ENCODE measurements around the gene PCNT. TPM values are rescaled to one million over a fixed set of nuclear protein-coding genes. Genes with fewer than 3 reads are reported as not detected.

PCNT gene
- total RNA-seq, 1 donor from 2014 or later: 39.9 TPM

GRCh38 chr21:46492851-46493250, 168.9 kb downstream of the PCNT start:
- DNase-seq (ENCODE audit: low spot score in 2 of 2): no peak
- no peak for TF ChIP-seq CTCF (IDR thresholded peaks at IDR 0.05)
- no peak overlapping the region for H3K4me3 ChIP-seq
- no peaks in the 10 kb centered on the region for H3K4me1 ChIP-seq
- H3K9me3 ChIP-seq: no peaks in the 10 kb centered on the region
- intact Hi-C loops (cut with DNase I): no loop called here
- H3K27ac ChIP-seq: no peak overlapping the region
- H3K36me3 ChIP-seq: peaks cover 7 to 49% of the 10 kb centered on the region in 2 donors
- no peaks in the 10 kb centered on the region for H3K27me3 ChIP-seq

GRCh38 chr21:46493828-46494227, 169.9 kb downstream of the PCNT start:
- Histone ChIP-seq H3K4me3 (no peak overlapping the region), H3K27ac (no peak overlapping the region), H3K27me3 (no peaks in the 10 kb centered on the region), H3K9me3 (no peaks in the 10 kb centered on the region), H3K4me1 (no peaks in the 10 kb centered on the region), H3K36me3 (peaks cover 17 to 59% of the 10 kb centered on the region in 2 donors)
- intact Hi-C loops (cut with DNase I): no loop called here
- DNase-seq (ENCODE audit: low spot score in 2 of 2): no peak
- TF ChIP-seq CTCF (IDR thresholded peaks at IDR 0.05): no peak

Other genes with a start within 250 kb of the PCNT start
- gene COL6A2, start 226.0 kb upstream of the PCNT start, total RNA-seq: 1,704 TPM
- 0.85 TPM for gene FTCD, start 168.6 kb upstream of the PCNT start, total RNA-seq
- 37.4 TPM for gene SPATC1L, start 139.7 kb upstream of the PCNT start, total RNA-seq
- 49.4 TPM for gene LSS, start 95.4 kb upstream of the PCNT start, total RNA-seq
- 121 TPM for gene MCM3AP, start 38.5 kb upstream of the PCNT start, total RNA-seq
- gene YBEY, start 37.8 kb upstream of the PCNT start, total RNA-seq: 0.53 TPM
- 3.2 TPM for gene C21orf58, start 286 bp upstream of the PCNT start, total RNA-seq
- 72.8 TPM for gene DIP2A, start 134.7 kb downstream of the PCNT start, total RNA-seq

All from ascending aorta (tissue), 2 donors.